GM18858 (cell line): ENCODE results near the gene SAMD5.

Experiments
- ATAC-seq: cut with Tn5 transposase; IDR thresholded peaks from one replicate; pipeline ENCODE4 v1.9.1; 2021; ENCODE audit not compliant: unreplicated experiment

The SAMD5 gene

DNA sequence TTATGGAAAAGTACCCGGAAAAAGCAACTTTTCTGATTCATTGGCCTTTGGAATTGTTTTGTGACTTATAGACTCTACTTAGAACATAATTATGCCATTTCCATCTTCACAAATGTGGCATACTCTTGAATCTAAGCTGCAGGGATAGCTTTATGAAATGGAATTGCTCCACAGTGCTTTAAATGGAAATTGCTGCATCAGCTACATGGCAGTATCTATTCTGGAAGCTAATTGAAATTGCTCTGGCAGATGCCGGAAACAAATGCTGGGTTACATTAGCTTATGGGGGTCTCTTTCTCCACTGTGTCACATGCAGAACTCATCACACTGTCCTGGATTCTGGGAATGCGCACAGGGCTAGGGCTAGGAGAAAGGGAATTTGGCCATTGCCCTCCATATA is 108.9 kb downstream of the SAMD5 start:
- ATAC-seq, result no peak

DNA sequence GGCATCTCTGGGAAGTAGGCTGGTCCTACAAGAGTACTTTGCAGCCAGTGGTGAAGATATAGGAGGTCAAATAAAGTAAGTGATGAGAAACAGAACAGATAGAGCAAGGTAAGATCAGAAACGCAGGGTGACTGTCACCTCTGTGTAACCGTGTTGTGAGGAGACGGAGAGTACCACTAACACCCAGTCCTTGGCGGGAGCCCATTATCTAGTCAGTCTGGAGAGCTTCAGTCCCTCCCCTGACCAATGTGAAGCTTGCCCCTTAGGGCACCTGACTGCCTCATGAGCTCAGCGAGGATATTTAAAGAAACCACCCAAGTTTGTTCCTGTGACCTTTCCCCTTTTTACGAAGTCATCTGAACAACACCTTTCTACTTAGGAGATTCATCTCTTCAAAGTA is 110.0 kb downstream of the SAMD5 start:
- no peak for ATAC-seq

DNA sequence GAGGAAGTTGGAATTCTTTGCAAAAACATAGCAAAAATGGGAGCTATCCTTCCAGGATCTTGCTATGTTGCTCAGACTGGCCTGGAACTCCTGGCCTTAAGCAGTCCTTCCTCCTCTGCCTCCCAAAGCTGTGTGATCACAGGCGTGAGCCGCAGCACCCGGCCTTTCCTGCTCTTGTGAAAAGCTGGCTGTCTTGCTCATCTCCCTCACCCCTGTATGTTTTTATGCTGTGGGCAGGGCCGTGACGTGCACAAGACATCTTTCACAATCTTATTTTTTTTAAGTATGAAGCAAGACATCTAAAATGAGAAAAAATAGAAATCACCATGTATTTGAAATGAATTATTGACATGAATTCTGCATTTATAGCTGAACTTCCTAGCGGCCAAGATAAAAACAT is 110.4 kb downstream of the SAMD5 start:
- ATAC-seq, result no peak
